A549 treated with CORT108297 at 1 μM for 4 hours (cell line): ENCODE results near the gene OR4C45. TPM values are rescaled to one million over a fixed set of nuclear protein-coding genes. Genes with fewer than 3 reads are reported as not detected.

ENCODE experiments used
- total RNA-seq: library from RNA; stranded (reverse); fragments of 200-300 nt; extraction: Qiagen RNA extraction; gene quantifications from 5 replicates; pipeline ENCODE4 v1.2.3, GENCODE V29; 2022

Gene OR4C45
- not detected in 5 replicates for total RNA-seq

GRCh38 chr11:50032574-50032973, at the start of gene OR4C45:
OR4C45 (plus strand) TSS chr11:50032874.

Other genes with a start within 250 kb of the OR4C45 start
- not detected in 5 replicates for gene OR4C13, start 80.5 kb upstream of the OR4C45 start, total RNA-seq
- not detected in 5 replicates for gene OR4C12, start 50.3 kb upstream of the OR4C45 start, total RNA-seq